ENCODE results near the gene LMOD2. TPM values are rescaled to one million over a fixed set of nuclear protein-coding genes. Genes with fewer than 3 reads are reported as not detected.
A peak's percentile ranks its signal among the peaks of the same experiment; 100 is the strongest.
"Not testable (repeated sequence)": the region's sequence is repeated elsewhere in the genome, so short reads cannot be mapped to it uniquely, and the experiment has no call there.

Gene LMOD2
- total and polyA plus RNA-seq, 2 donors: 5.4 TPM; not detected in 1

DNA sequence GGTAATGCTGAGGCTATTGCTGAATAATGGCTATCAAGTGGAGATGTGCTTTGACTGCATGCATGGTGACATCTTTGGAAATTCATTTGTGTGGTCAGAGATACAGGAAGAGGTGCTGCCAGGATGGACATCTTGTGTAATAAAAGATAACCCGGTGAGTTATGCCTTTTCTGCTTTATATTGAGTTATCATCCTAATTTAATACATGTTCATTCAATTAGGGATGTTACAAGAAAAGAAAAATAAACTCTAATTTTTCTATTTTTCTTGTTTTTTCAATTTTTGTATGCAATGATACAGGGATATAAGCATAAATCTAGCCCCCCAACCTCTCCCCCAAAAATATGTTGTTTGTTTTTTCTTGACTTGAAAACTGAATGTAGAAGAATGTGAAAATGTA, 26.4 kb upstream of the LMOD2 start:
- 79% methylated on average over 1 of the region's 1 CpG for WGBS
- no peak for DNase-seq (ENCODE audit: extremely low spot score)
- Histone ChIP-seq H3K4me1 (ENCODE audit: insufficient read depth) (no peaks in the 10 kb centered on the region), H3K27ac (ENCODE audit: low read depth) (no peak overlapping the region), H3K4me3 (ENCODE audit: low read depth, low read length) (no peak overlapping the region), H3K36me3 (ENCODE audit: insufficient read depth) (no peaks in the 10 kb centered on the region)

DNA sequence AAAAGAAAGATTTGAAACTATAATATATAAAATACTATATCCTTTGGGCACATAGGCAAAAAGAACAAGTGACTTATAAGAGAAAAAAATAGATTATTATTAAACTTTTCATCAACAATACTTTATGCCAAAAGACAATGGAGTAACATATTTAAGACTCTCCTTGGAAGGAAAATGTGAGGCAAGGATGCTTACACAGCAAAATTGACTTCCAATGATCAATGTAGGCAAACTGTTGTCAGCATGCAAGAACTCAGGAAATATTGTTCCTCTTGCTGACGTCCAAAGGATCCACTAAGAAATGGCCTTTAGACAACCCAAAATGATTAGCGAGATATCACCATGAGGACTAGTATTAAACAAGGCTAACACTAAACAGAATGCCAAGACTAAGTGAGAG, 22.9 kb upstream of the LMOD2 start:
- Histone ChIP-seq H3K27ac (ENCODE audit: low read depth) (no peak overlapping the region), H3K36me3 (ENCODE audit: insufficient read depth) (no peaks in the 10 kb centered on the region), H3K4me1 (ENCODE audit: insufficient read depth) (no peaks in the 10 kb centered on the region), H3K4me3 (ENCODE audit: low read depth, low read length) (no peak overlapping the region)
- WGBS: 81% methylated on average over 2 of the region's 2 CpGs
- DNase-seq (ENCODE audit: extremely low spot score): no peak

DNA sequence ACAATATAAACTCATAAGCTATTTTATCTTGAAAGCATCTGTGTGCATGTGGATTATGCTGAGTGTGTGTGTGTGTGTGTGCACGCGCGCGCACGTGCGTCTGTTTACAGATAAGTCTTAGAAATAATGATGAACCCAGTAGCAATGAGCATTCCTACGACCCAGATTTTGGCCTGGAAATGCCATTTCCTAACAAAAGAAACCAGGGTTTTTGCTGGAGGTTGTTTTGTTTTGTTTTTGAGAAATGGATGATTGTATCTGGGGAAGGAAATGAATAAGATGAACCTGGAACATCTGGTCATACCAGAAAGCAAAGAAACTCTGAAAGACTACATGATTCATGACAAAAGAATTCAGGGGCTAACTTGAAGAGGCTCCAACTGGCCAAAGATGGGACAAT, 22.1 kb upstream of the LMOD2 start:
- no peaks in the 10 kb centered on the region for H3K4me1 ChIP-seq (ENCODE audit: insufficient read depth)
- H3K4me3 ChIP-seq (ENCODE audit: low read depth, low read length): no peak overlapping the region
- no peaks in the 10 kb centered on the region for H3K36me3 ChIP-seq (ENCODE audit: insufficient read depth)
- WGBS: 66% methylated on average over 7 of the region's 7 CpGs
- DNase-seq (ENCODE audit: extremely low spot score): no peak
- H3K27ac ChIP-seq (ENCODE audit: low read depth): no peak overlapping the region

DNA sequence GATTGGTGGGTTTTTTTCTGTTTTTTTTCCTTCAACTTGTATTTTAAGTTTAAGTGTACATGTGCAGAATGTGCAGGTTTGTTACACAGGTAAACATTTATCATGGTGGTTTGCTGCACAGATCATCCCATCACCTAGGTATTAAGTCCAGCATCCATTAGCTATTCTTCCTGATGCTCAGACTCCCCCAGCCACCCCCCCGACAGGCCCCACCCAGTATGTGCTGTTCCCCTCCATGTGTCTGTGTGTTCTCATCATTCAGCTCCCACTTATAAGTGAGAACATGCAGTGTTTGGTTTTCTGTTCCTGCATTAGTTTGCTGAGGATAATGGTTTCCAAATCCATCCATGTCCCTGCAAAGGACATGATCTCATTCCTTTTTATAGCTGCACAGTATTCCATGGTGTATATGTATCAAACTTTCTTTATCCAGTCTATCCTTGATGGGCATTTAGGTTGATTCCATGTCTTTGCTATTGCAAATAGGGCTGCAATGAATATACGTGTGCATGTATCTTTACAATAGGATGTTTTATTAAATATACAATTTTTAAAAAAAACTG, 21.6 kb upstream of the LMOD2 start:
- not testable (repeated sequence) for H3K27ac ChIP-seq (ENCODE audit: low read depth); H3K36me3 ChIP-seq (ENCODE audit: insufficient read depth); H3K4me3 ChIP-seq (ENCODE audit: low read depth, low read length); H3K4me1 ChIP-seq (ENCODE audit: insufficient read depth); DNase-seq (ENCODE audit: extremely low spot score)
- WGBS: 79% methylated on average over 2 of the region's 2 CpGs

DNA sequence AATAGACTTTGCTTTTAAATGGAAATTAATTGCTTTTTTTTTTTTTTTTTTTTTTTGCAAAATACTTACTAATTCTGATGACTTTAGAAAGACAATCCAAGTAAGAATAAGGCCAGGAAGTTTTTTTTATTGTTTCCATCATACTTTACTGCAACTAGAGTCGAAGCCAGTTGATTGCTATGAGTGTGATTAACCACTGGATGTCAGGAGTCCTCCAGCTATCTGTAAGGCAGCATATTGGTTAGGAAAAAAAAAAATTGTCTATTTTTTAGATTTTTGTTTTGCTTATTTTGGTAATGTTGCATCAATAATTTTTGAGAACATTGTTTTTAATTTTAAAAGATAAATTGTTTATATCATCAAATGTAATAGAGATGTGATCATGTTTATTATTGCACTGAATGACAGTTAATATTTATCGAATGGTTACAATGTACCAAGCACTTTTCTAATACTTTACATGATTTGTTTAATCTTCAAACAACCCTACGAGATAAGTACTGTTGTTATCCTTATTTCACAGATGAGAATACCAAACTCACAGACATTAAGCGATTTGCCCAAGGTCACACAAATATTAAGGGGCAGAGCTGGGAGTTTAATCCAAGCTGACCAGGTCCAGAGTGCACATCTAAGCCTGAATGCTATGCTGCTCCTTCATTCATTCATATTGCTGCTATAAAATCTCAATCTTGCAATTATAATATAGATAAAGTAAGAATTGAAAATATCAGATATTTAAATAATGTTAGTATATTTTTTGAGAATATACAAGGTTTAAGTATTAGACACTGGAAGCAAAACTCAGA, 19.9 kb upstream of the LMOD2 start:
- Histone ChIP-seq H3K36me3 (ENCODE audit: insufficient read depth) (no peaks in the 10 kb centered on the region), H3K27ac (ENCODE audit: low read depth) (no peak overlapping the region), H3K4me1 (ENCODE audit: insufficient read depth) (no peaks in the 10 kb centered on the region), H3K4me3 (ENCODE audit: low read depth, low read length) (no peak overlapping the region)
- WGBS: 46% methylated on average over 4 of the region's 4 CpGs
- no peak for DNase-seq (ENCODE audit: extremely low spot score)

DNA sequence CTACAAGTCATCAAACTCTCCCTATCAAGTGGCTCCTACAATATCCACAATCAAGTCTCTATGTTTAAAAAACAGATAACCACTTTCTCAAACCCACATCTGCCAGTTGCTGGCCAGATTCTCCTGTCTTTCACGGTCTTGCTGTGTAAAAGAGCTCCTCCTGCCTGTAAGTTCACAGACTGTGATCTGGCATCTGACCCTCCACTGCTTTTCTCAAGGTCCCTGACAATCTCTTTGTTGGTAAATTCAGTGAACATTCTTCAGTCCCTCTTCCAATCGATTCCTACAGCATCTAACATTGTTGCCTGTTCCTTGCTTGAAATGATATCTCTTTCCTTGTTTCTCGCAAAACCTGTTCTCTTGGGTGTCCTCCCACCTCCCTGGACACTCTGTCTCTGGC, 18.5 kb upstream of the LMOD2 start:
- Histone ChIP-seq H3K4me1 (ENCODE audit: insufficient read depth) (no peaks in the 10 kb centered on the region), H3K27ac (ENCODE audit: low read depth) (no peak overlapping the region), H3K36me3 (ENCODE audit: insufficient read depth) (no peaks in the 10 kb centered on the region), H3K4me3 (ENCODE audit: low read depth, low read length) (no peak overlapping the region)
- no peak for DNase-seq (ENCODE audit: extremely low spot score)
- 50% methylated on average over 3 of the region's 3 CpGs for WGBS

DNA sequence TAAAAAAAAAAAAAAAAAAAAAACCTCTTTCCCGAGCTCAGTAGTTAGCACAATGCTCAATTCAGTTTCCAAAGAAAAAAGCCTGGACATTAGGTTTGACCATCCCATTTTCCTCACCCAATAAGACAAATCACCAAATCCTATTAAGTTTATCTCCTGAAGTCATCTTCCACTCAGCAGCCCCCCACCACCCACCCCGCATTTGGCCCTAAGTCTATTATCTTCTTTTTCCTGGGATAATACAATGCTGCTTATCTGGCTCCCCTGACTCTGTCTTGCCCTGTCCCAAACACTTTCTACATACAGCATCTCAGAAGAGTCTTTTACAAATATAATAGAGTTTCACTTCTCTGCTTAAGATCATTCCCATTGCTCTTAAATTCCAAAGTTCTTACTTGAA, 17.8 kb upstream of the LMOD2 start:
- no peak for DNase-seq (ENCODE audit: extremely low spot score)
- no peaks in the 10 kb centered on the region for H3K4me1 ChIP-seq (ENCODE audit: insufficient read depth)
- H3K4me3 ChIP-seq (ENCODE audit: low read depth, low read length): no peak overlapping the region
- WGBS: 84% methylated on average over 2 of the region's 2 CpGs
- H3K36me3 ChIP-seq (ENCODE audit: insufficient read depth): no peaks in the 10 kb centered on the region
- H3K27ac ChIP-seq (ENCODE audit: low read depth): no peak overlapping the region

DNA sequence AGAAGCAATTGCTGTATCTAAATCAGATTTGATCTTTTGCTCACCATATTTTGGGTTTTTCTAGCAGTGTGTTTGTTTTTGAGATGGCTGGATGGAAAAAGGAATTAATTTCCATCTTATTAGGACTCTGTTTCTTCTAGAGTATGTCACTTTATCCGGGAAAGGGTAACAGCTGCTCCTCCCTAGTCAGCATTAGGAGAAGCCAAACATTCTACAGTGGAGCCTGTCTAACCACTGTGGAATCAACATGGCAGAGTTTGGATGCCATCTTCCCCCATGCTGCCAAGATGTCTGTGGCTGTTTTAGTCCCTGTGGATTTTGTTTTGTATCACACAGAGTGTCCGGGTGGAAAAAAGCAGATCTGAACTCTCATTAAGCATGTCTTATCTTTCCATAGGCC, 16.0 kb upstream of the LMOD2 start:
- Histone ChIP-seq H3K4me1 (ENCODE audit: insufficient read depth) (no peaks in the 10 kb centered on the region), H3K36me3 (ENCODE audit: insufficient read depth) (no peaks in the 10 kb centered on the region), H3K4me3 (ENCODE audit: low read depth, low read length) (no peak overlapping the region), H3K27ac (ENCODE audit: low read depth) (no peak overlapping the region)
- DNase-seq (ENCODE audit: extremely low spot score): no peak
- 75% methylated on average over 2 of the region's 2 CpGs for WGBS

DNA sequence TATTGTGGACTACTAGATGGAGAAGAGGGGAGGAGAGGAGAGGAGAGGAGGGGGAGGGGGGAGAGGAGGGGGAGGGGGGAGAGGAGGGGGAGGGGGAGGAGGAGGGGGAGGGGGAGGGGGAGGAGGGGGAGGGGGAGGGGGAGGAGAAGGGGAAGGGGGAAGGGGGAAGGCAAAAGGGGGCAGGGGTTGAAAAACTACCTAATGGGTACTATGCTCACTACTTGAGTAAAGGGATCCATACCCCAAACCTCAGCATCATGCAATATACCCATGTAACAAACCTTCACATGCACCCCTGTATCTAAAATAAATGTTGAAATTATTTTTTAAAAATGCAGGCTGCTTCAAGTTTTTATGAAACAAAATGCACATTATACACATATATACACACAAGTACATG, 15.1 kb upstream of the LMOD2 start:
- DNase-seq (ENCODE audit: extremely low spot score): no peak
- no peaks in the 10 kb centered on the region for H3K36me3 ChIP-seq (ENCODE audit: insufficient read depth)
- H3K4me3 ChIP-seq (ENCODE audit: low read depth, low read length): no peak overlapping the region
- no peaks in the 10 kb centered on the region for H3K4me1 ChIP-seq (ENCODE audit: insufficient read depth)
- no peak overlapping the region for H3K27ac ChIP-seq (ENCODE audit: low read depth)

DNA sequence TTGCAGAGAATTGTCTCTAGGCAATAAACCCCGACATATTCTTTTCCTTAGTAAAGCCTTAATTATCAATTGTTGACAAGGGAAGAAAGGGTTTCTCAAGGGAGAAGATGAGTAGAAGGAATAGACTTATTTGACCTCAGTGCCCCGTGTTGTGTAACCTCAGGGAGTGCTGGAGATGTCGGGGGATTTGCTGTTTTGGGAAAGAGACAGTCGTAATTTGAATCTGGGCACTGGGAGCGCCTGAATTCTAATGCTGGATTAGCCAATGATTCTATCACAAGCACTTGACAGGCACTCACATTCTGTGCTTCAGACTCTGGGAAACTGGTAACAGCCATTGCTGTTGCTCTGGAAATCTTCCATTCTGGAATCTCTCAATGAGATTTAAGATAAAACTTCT, 13.8 kb upstream of the LMOD2 start:
- Histone ChIP-seq H3K4me1 (ENCODE audit: insufficient read depth) (no peaks in the 10 kb centered on the region), H3K4me3 (ENCODE audit: low read depth, low read length) (no peak overlapping the region), H3K27ac (ENCODE audit: low read depth) (no peak overlapping the region), H3K36me3 (ENCODE audit: insufficient read depth) (no peaks in the 10 kb centered on the region)
- DNase-seq (ENCODE audit: extremely low spot score): no peak
- WGBS: 86% methylated on average over 5 of the region's 5 CpGs

DNA sequence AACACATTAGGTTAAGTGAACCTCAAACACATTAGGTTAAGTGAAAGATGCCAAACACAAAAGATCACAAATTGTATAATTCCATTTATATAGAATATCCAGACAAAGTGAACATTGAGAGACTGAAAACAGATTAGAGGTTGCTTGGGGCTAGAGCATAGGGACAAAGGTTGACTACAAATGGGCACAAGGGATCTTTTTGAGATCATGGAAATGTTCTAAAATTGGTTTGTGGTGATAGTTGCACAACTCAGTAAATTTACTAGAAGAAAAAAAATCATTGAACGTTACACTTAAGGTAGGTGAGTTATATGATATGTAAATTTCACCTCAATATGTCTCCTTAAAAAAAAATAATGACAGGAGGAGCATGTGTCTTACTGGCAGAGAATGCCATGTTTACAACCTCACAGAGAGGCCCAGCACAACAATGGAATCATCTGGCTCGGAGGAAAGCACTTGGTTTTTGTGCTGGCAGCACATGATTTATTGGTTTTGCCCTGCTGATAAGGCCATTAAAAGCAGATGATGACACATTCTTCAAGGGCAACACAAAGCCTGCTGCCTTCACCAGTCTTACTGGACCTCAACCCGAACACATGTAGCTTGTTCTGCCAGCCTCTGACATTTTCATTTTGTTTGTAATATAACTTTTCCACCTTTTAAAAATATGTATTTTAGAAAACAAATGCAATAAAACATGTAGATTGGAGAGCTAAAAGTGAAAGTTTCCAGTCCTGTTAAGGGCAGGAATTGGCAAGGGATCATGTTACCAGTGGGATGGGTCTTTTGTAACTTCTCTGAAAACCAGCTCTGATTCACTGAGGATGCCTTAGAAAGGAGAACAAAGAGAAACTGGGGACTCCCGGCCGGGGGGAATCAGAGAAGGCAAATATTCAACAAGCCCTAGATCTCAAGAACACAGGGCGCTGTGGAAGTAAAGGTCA, 11.9 kb upstream of the LMOD2 start:
- WGBS: 15% methylated on average over 6 of the region's 6 CpGs
- peak overlapping the region; percentile 6 for H3K4me3 ChIP-seq (ENCODE audit: low read depth, low read length)
- no peak overlapping the region for H3K27ac ChIP-seq (ENCODE audit: low read depth)
- no peaks in the 10 kb centered on the region for H3K36me3 ChIP-seq (ENCODE audit: insufficient read depth)
- no peaks in the 10 kb centered on the region for H3K4me1 ChIP-seq (ENCODE audit: insufficient read depth)
- peak; percentile 25 for DNase-seq (ENCODE audit: extremely low spot score)

DNA sequence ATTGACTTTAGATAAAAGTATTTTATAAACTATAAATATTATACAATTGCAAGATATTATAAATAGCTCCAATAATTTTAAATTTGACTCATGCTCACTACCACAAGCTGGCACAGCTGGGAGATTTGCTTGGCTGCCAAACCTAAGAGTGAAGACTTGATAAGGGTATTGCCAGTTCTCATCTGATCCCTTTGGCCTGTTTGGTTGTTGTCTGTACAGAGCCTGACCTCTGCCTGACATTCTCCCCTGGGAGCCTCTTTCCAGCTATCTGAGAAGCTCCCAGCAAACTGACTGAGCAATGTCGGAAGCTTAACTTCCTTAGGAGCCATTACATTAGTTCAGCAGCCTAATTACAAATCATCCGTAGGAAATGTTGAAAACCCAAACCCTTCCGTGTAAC, 10.2 kb upstream of the LMOD2 start:
- no peaks in the 10 kb centered on the region for H3K36me3 ChIP-seq (ENCODE audit: insufficient read depth)
- DNase-seq (ENCODE audit: extremely low spot score): no peak
- H3K4me3 ChIP-seq (ENCODE audit: low read depth, low read length): no peak overlapping the region
- 51% methylated on average over 3 of the region's 3 CpGs for WGBS
- H3K4me1 ChIP-seq (ENCODE audit: insufficient read depth): no peaks in the 10 kb centered on the region
- H3K27ac ChIP-seq (ENCODE audit: low read depth): no peak overlapping the region

DNA sequence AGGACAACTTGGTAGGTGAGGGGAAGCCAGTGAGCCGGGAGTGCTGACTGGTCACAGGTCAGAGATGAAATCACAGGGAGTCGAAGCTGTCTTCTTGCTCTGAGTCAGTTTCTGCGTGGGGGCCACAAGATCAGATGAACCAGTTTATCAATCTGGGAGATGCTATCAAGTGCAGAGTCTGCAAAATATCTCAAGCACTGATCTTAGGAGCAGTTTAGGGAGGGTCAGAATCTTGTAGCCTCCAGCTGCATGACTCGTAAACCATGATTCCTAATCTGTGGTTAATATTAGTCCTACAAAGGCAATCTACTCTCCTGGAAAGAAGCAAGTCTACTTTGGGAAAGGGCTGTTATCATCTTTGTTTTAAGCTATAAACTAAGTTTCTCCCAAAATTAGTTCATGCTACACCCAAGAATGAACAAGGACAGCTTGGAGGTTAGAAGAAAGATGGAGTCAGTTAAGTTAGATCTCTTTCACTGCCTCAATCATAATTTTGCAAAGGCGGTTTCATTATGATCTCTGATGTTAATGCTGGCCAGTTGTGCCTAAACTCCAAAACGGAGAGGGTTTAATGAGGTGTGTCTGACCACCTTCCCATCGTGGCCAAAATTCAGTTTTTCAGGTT, 8.4 kb upstream of the LMOD2 start:
- DNase-seq (ENCODE audit: extremely low spot score): no peak
- WGBS: 78% methylated on average over 7 of the region's 7 CpGs
- Histone ChIP-seq H3K4me1 (ENCODE audit: insufficient read depth) (no peaks in the 10 kb centered on the region), H3K4me3 (ENCODE audit: low read depth, low read length) (no peak overlapping the region), H3K27ac (ENCODE audit: low read depth) (no peak overlapping the region), H3K36me3 (ENCODE audit: insufficient read depth) (no peaks in the 10 kb centered on the region)
